Left lung (tissue), 14 donors: ENCODE results near the gene WFDC13. TPM values are rescaled to one million over a fixed set of nuclear protein-coding genes. Genes with fewer than 3 reads are reported as not detected.
"Not testable (repeated sequence)": the region's sequence is repeated elsewhere in the genome, so short reads cannot be mapped to it uniquely, and the experiment has no call there.

Experiments
- ATAC-seq: fragments of 200-7000 bp; cut with Tn5 transposase; one replicate; pipeline ENCODE4 v1.9.1; 2020; ENCODE audit warnings: moderate library complexity
- DNase-seq, 4 donors: peaks; one replicate each; pipeline ENCODE4 v3.0.0-alpha.2; 2013 to 2020
- H3K27ac ChIP-seq, 2 donors: fragments of 200-600 bp; sonication (generic) in 1 of 2; one replicate each; pipeline versions ENCODE4 v1.5.0 to v1.8.0; 2020 to 2021
- H3K27me3 ChIP-seq, 2 donors: fragments of 200-600 bp; sonication (generic) in 1 of 2; one replicate each; pipeline versions ENCODE4 v1.5.0 to v1.8.0; 2020 to 2021
- H3K36me3 ChIP-seq, 2 donors: fragments of 200-600 bp; sonication (generic) in 1 of 2; one replicate each; pipeline versions ENCODE4 v1.5.0 to v1.8.0; 2020 to 2021
- H3K4me1 ChIP-seq, 2 donors: fragments of 200-600 bp; one replicate each; pipeline ENCODE4 v1.8.0; 2021
- H3K4me3 ChIP-seq, 2 donors: fragments of 200-600 bp; sonication (generic) in 1 of 2; one replicate each; pipeline versions ENCODE4 v1.5.0 to v1.8.0; 2020 to 2021; ENCODE audit warnings: mild to moderate bottlenecking in 1 of 2
- H3K9me3 ChIP-seq, 2 donors: fragments of 200-600 bp; sonication (generic) in 1 of 2; one replicate each; pipeline versions ENCODE4 v1.5.0 to v1.8.0; 2020 to 2021
- intact Hi-C, 2 donors: fragments of 100-400 bp; cut with DNase I; formaldehyde crosslinking; loops; one replicate each; pipeline versions ENCODE4 v1.11.2 to v1.14.2; 2022
- long read RNA-seq, 12 donors: library from polyadenylated mRNA in 2 of 12; unstranded in 2 of 12; transcript quantifications; one replicate each; pipeline ENCODE4 v2.0.0 and lab custom pipeline, GENCODE V29; 2019 to 2026
- polyA plus RNA-seq, 6 donors: library from polyadenylated mRNA; unstranded; fragments of 120-200 nt; gene quantifications; one replicate each; pipeline ENCODE4 v1.2.1, GENCODE V29; 2013; ENCODE audit not compliant: insufficient read length in 6 of 6
- total RNA-seq, 2 donors: library from RNA; stranded (reverse); fragmentation: NEBNext Ultra II Directional; extraction: Animal tissue kit (Norgen Biotek cat#: 25700); gene quantifications; one replicate each; pipeline ENCODE4 v1.2.1, GENCODE V29; 2021
- TF ChIP-seq, protein P1 (sequence below), 2 donors: fragments of 200-600 bp; sonication (generic) in 1 of 2; IDR thresholded peaks; one replicate each; pipeline versions ENCODE4 v1.5.0 to v1.8.0; 2021; ENCODE audit warnings: antibody characterized with exemption in 2 of 2
- donor health status: DM: no; HTN: yes; CAD: no.
- donor health status: DM: no; HTN: no; CAD: no.

The WFDC13 gene
- total RNA-seq: not detected
- polyA plus RNA-seq: not detected
- long read RNA-seq, donor 1: 0 reads
- long read RNA-seq, donor 2: 0 reads
- long read RNA-seq, donor 3: 0 reads
- long read RNA-seq, donor 4: 0 reads
- long read RNA-seq, donor 5: 0 reads
- long read RNA-seq, donor 6: 0 reads
- long read RNA-seq, donor 7: 0 reads
- long read RNA-seq, donor 8: 0 reads
- long read RNA-seq, donor 9: 0 reads
- long read RNA-seq, donor 10: 0 reads
- long read RNA-seq, donor 11: 0 reads
- long read RNA-seq, donor 12: 0 reads

DNA sequence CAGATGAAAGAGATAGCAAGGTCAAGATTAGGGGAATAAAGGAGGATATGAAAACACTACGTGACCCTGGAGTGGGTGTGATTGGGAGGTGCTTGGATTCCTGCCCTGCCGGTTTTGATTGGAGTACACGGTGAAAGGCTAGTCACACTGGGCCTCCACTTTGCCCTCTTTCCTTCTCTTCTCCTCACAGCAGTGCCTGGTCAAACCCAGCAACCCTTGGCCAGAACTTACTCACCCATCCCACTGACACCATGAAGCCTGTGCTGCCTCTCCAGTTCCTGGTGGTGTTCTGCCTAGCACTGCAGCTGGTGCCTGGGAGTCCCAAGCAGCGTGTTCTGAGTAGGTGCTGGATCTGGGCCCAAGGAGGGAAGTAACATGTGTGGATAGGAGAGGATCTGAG lies at the start of gene WFDC13:
TSS of gene WFDC13 (plus strand) at position 166 of the 400 bp plus-strand sequence. CDS start at position 252, 86 bp downstream.
- H3K27ac ChIP-seq: no peak within 1 kb of the TSS
- H3K4me3 ChIP-seq: no peak within 1 kb of the TSS
- DNase-seq (no peak), ATAC-seq (no peak)
- H3K36me3 ChIP-seq: no peaks in the 10 kb centered on the region
- no peaks in the 10 kb centered on the region for H3K27me3 ChIP-seq
- TF ChIP-seq, protein P1, sequence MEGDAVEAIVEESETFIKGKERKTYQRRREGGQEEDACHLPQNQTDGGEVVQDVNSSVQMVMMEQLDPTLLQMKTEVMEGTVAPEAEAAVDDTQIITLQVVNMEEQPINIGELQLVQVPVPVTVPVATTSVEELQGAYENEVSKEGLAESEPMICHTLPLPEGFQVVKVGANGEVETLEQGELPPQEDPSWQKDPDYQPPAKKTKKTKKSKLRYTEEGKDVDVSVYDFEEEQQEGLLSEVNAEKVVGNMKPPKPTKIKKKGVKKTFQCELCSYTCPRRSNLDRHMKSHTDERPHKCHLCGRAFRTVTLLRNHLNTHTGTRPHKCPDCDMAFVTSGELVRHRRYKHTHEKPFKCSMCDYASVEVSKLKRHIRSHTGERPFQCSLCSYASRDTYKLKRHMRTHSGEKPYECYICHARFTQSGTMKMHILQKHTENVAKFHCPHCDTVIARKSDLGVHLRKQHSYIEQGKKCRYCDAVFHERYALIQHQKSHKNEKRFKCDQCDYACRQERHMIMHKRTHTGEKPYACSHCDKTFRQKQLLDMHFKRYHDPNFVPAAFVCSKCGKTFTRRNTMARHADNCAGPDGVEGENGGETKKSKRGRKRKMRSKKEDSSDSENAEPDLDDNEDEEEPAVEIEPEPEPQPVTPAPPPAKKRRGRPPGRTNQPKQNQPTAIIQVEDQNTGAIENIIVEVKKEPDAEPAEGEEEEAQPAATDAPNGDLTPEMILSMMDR (IDR thresholded peaks at IDR 0.05): no peak
- H3K9me3 ChIP-seq: no peaks in the 10 kb centered on the region
- intact Hi-C loops: no loop called here
- no peaks in the 10 kb centered on the region for H3K4me1 ChIP-seq

DNA sequence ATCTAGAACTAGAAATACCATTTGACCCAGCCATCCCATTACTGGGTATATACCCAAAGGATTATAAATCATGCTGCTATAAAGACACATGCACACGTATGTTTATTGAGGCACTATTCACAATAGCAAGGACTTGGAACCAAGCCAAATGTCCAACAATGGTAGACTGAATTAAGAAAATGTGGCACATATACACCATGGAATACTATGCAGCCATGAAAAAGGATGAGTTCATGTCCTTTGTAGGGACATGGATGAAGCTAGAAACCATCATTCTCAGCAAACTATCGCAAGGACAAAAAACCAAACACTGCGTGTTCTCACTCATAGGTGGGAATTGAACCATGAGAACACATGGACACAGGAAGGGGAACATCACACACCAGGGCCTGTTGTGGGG lies 44.8 kb upstream of the WFDC13 start:
- H3K27me3 ChIP-seq, H3K4me1 ChIP-seq, H3K27ac ChIP-seq, H3K36me3 ChIP-seq, ATAC-seq, DNase-seq, H3K4me3 ChIP-seq, H3K9me3 ChIP-seq, intact Hi-C loops: not testable (repeated sequence)

GRCh38 chr20:45670139-45670538 lies 31.7 kb upstream of the WFDC13 start, which contains the start of gene WFDC11:
Gene WFDC11 (minus strand): TSS chr20:45670239. CDS start chr20:45650600, 19,639 bp downstream.
- TF ChIP-seq, protein P1 (IDR thresholded peaks at IDR 0.05): no peak
- Histone ChIP-seq H3K36me3 (no peaks in the 10 kb centered on the region), H3K27ac (no peak within 1 kb of the TSS), H3K27me3 (no peaks in the 10 kb centered on the region), H3K4me3 (no peak within 1 kb of the TSS), H3K9me3 (no peaks in the 10 kb centered on the region), H3K4me1 (no peaks in the 10 kb centered on the region)
- intact Hi-C loops: no loop called here
- ATAC-seq (no peak), DNase-seq (no peak)

- Histone ChIP-seq H3K27me3 (no peaks in the 10 kb centered on the region), H3K36me3 (no peaks in the 10 kb centered on the region), H3K4me3 (no peak overlapping the region), H3K9me3 (peaks cover 0 to 6% of the 10 kb centered on the region in 2 donors), H3K4me1 (no peaks in the 10 kb centered on the region), H3K27ac (no peak overlapping the region)
- TF ChIP-seq, protein P1 (IDR thresholded peaks at IDR 0.05): no peak
- intact Hi-C loops: no loop called here
- ATAC-seq (no peak), DNase-seq (no peak)
Measured at GRCh38 chr20:45672765-45673164, 29.1 kb upstream of the WFDC13 start.

- TF ChIP-seq, protein P1 (IDR thresholded peaks at IDR 0.05): no peak
- no peak for DNase-seq
- H3K27me3 ChIP-seq: no peaks in the 10 kb centered on the region
- no peak overlapping the region for H3K27ac ChIP-seq
- intact Hi-C loops: no loop called here
- no peaks in the 10 kb centered on the region for H3K4me1 ChIP-seq
- no peak for ATAC-seq
- H3K4me3 ChIP-seq: no peak overlapping the region
- peaks cover 0 to 37% of the 10 kb centered on the region in 2 donors for H3K9me3 ChIP-seq
- H3K36me3 ChIP-seq: no peaks in the 10 kb centered on the region
Measured at GRCh38 chr20:45679650-45680049, 22.2 kb upstream of the WFDC13 start.

GRCh38 chr20:45685896-45686295 lies 15.9 kb upstream of the WFDC13 start:
- TF ChIP-seq, protein P1 (IDR thresholded peaks at IDR 0.05): no peak
- ATAC-seq: peak; percentile 57
- Histone ChIP-seq H3K4me1 (no peaks in the 10 kb centered on the region), H3K36me3 (no peaks in the 10 kb centered on the region), H3K27me3 (no peaks in the 10 kb centered on the region), H3K9me3 (peaks cover 0 to under 1% of the 10 kb centered on the region in 2 donors), H3K27ac (no peak overlapping the region), H3K4me3 (no peak overlapping the region)
- intact Hi-C loops: no loop called here
- no peak for DNase-seq

- intact Hi-C loops, H3K4me3 ChIP-seq, H3K9me3 ChIP-seq, H3K27me3 ChIP-seq, H3K27ac ChIP-seq, ATAC-seq, H3K36me3 ChIP-seq, DNase-seq, H3K4me1 ChIP-seq: not testable (repeated sequence)
Measured at GRCh38 chr20:45693346-45693745, 8.5 kb upstream of the WFDC13 start.
